GM13977 (cell line): ENCODE measurements around the gene RAD9B.
A peak's percentile ranks its signal among the peaks of the same experiment; 100 is the strongest.

Experiments used
- DNase-seq: peaks from one replicate; pipeline ENCODE4 v3.0.0; 2012; ENCODE audit warnings: low spot score
- CTCF ChIP-seq: IDR thresholded peaks from 2 replicates; pipeline ENCODE4 v1.5.1; 2012; ENCODE audit warnings: mild to moderate bottlenecking, control low read depth; ENCODE audit not compliant: insufficient read depth; ENCODE audit errors: extremely low read depth, missing control alignments
- in situ Hi-C: fragments of 300-500 bp; cut with MboI; formaldehyde crosslinking; loops from one replicate; pipeline ENCODE4 v1.12.0; 2022; ENCODE audit warnings: low sequenced_read_pairs, low pct_unique_long_range_greater_than_20kb, mixed read lengths, inconsistent platforms; ENCODE audit not compliant: unreplicated experiment

The RAD9B gene

GRCh38 chr12:110528277-110528839 is 26.2 kb downstream of the RAD9B start:
- in situ Hi-C loops = no loop called here
- peak; percentile 23 for DNase-seq
- no peak for TF ChIP-seq CTCF

- in situ Hi-C loops = no loop called here
- no peak for TF ChIP-seq CTCF
- DNase-seq = peak; percentile 24
These were observed 28.4 kb downstream of the RAD9B start for GRCh38 chr12:110530511-110530910.

- in situ Hi-C loops = no loop called here
- TF ChIP-seq CTCF = no peak
- peak; percentile 66 for DNase-seq
These were observed 29.7 kb downstream of the RAD9B start for GRCh38 chr12:110531741-110532333.

- TF ChIP-seq CTCF = no peak
- in situ Hi-C loops = no loop called here
- no peak for DNase-seq
These were observed 30.5 kb downstream of the RAD9B start for GRCh38 chr12:110532644-110533043.

GRCh38 chr12:110533607-110534006 is 31.5 kb downstream of the RAD9B start:
- in situ Hi-C loops = no loop called here
- TF ChIP-seq CTCF = no peak

GRCh38 chr12:110534811-110535210 is 32.7 kb downstream of the RAD9B start:
- in situ Hi-C loops = no loop called here
- TF ChIP-seq CTCF = no peak
- DNase-seq = no peak

More at GRCh38 chr12:110533607-110534006, 31.5 kb downstream of the RAD9B start:
- no peak for DNase-seq
